OCI-LY3 (cell line): ENCODE data around the gene KIF5C.

Experiments
- CTCF ChIP-seq: fragments of 200-600, 300-600 bp; sonication (generic); IDR thresholded peaks from 2 replicates; pipeline ENCODE4 v1.5.1; 2014; ENCODE audit warnings: antibody characterized with exemption, low read length, low read depth
- EZH2phosphoT487 ChIP-seq: fragments of 200-600 bp; shearing (Covaris generic); IDR thresholded peaks from 2 replicates; pipeline ENCODE4 v1.6.1; 2018; ENCODE audit warnings: antibody characterized with exemption, mixed run types, low read depth

- TF ChIP-seq CTCF (no peak), EZH2phosphoT487 (no peak)
Measured at GRCh38 chr2:148902798-148903197, 27.8 kb downstream of the KIF5C start.
